ENCODE results near the gene EEF1AKMT3. TPM values are rescaled to one million over a fixed set of nuclear protein-coding genes. Genes with fewer than 3 reads are reported as not detected.
A peak's percentile ranks its signal among the peaks of the same experiment; 100 is the strongest.

EEF1AKMT3 gene
- total and polyA plus RNA-seq, 3 donors from 2014 or later: 5.5 to 8.7 (median 8.4) TPM

DNA sequence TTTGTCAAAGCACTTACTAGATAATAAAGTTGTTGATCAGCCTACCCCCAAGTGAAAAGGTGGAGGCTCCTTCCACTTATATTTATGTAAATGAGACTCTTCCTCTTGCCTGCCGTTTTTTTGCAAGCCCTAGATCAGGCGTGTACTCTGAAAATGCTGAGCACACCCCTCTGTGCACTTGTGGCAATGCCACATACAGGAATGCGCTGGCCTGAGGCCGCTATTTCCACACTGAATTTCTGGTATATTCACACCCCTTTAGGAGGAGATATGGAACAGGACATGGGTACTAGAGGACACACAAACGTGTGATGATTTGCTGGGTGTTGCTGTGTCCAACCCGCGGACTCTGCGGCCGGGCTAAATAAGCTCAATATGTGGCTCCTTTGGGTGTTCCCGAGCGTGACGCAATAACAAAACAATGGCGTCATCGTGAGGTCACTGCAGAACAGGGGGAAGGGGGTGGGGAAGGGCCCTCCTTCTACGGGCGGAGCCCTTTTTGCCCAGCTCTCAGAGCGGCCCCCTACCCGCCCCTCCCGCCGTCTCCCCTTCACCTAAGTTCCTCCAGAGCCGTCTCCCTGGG lies 28.1 kb upstream of the EEF1AKMT3 start:
- Histone ChIP-seq H3K4me3 (peak overlapping the region; percentile 73), H3K36me3 (ENCODE audit: low read depth, missing control alignments) (peaks cover 6% of the 10 kb centered on the region), H3K27me3 (no peaks in the 10 kb centered on the region), H3K27ac (peak overlapping the region; percentile 85 to 97), H3K4me1 (peaks cover 4% of the 10 kb centered on the region), H3K9me3 (no peaks in the 10 kb centered on the region)
- peak; percentile 69 for DNase-seq
- WGBS, 2 donors: 8 to 9% methylated on average over 17 to 21 of the region's 21 CpGs
- intact Hi-C loops (cut with DNase I; ENCODE audit: low total_unique reads): no loop called here
- TF ChIP-seq, protein P1, sequence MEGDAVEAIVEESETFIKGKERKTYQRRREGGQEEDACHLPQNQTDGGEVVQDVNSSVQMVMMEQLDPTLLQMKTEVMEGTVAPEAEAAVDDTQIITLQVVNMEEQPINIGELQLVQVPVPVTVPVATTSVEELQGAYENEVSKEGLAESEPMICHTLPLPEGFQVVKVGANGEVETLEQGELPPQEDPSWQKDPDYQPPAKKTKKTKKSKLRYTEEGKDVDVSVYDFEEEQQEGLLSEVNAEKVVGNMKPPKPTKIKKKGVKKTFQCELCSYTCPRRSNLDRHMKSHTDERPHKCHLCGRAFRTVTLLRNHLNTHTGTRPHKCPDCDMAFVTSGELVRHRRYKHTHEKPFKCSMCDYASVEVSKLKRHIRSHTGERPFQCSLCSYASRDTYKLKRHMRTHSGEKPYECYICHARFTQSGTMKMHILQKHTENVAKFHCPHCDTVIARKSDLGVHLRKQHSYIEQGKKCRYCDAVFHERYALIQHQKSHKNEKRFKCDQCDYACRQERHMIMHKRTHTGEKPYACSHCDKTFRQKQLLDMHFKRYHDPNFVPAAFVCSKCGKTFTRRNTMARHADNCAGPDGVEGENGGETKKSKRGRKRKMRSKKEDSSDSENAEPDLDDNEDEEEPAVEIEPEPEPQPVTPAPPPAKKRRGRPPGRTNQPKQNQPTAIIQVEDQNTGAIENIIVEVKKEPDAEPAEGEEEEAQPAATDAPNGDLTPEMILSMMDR (IDR thresholded peaks at IDR 0.05): no peak
- no peak for TF ChIP-seq POLR2A (IDR thresholded peaks at IDR 0.05)

- Histone ChIP-seq H3K27ac (peak within 1 kb of the TSS; percentile 85 to 97), H3K4me1 (peaks cover 4% of the 10 kb centered on the region), H3K4me3 (peak within 1 kb of the TSS; percentile 73), H3K27me3 (no peaks in the 10 kb centered on the region), H3K36me3 (ENCODE audit: low read depth, missing control alignments) (peaks cover 6% of the 10 kb centered on the region), H3K9me3 (no peaks in the 10 kb centered on the region)
- WGBS, 2 donors: 1% methylated on average over 29 of the region's 29 CpGs
- TF ChIP-seq, protein P1 (IDR thresholded peaks at IDR 0.05): peak in 1 of 3 experiments; percentile 16
- TF ChIP-seq POLR2A (IDR thresholded peaks at IDR 0.05): no peak
- DNase-seq: peak; percentile 99
- intact Hi-C loops (cut with DNase I; ENCODE audit: low total_unique reads): no loop called here
These were observed 27.5 kb upstream of the EEF1AKMT3 start, which contains the start of gene TSPAN31 for GRCh38 chr12:57744777-57745484. Gene TSPAN31 (plus strand): TSS chr12:57745039. CDS start chr12:57745155, 116 bp downstream.

- DNase-seq: no peak
- peak overlapping the region; percentile 73 for H3K4me3 ChIP-seq
- H3K27ac ChIP-seq: peak overlapping the region; percentile 85 to 97
- peaks cover 4% of the 10 kb centered on the region for H3K4me1 ChIP-seq
- intact Hi-C loops (cut with DNase I; ENCODE audit: low total_unique reads): no loop called here
- peaks cover 6% of the 10 kb centered on the region for H3K36me3 ChIP-seq (ENCODE audit: low read depth, missing control alignments)
- H3K9me3 ChIP-seq: no peaks in the 10 kb centered on the region
- WGBS, 2 donors: 19 to 24% methylated on average over 8 of the region's 8 CpGs
- TF ChIP-seq, protein P1 (IDR thresholded peaks at IDR 0.05): no peak
- TF ChIP-seq POLR2A (IDR thresholded peaks at IDR 0.05): no peak
- H3K27me3 ChIP-seq: no peaks in the 10 kb centered on the region
These were observed 26.9 kb upstream of the EEF1AKMT3 start for GRCh38 chr12:57745485-57745881.

GRCh38 chr12:57746025-57746424 lies 26.4 kb upstream of the EEF1AKMT3 start:
- H3K4me1 ChIP-seq: peaks cover 5% of the 10 kb centered on the region
- H3K4me3 ChIP-seq: no peak overlapping the region
- intact Hi-C loops (cut with DNase I; ENCODE audit: low total_unique reads): no loop called here
- no peaks in the 10 kb centered on the region for H3K27me3 ChIP-seq
- 66 to 70% methylated on average over 3 of the region's 3 CpGs for WGBS, 2 donors
- TF ChIP-seq, protein P1 (IDR thresholded peaks at IDR 0.05): no peak
- no peak for TF ChIP-seq POLR2A (IDR thresholded peaks at IDR 0.05)
- H3K36me3 ChIP-seq (ENCODE audit: low read depth, missing control alignments): peaks cover 6% of the 10 kb centered on the region
- DNase-seq: no peak
- no peaks in the 10 kb centered on the region for H3K9me3 ChIP-seq
- peak overlapping the region; percentile 85 to 97 for H3K27ac ChIP-seq

Measured in testis (tissue), 3 donors.